Tibial artery (tissue), 4 donors: ENCODE data around the gene SLC16A10.
"Not testable (repeated sequence)": the region's sequence is repeated elsewhere in the genome, so short reads cannot be mapped to it uniquely, and the experiment has no call there.

ENCODE experiments used
- DNase-seq, 2 donors: peaks; one replicate each; pipeline ENCODE4 v3.0.0-alpha.2; 2019
- H3K27ac ChIP-seq, 2 donors: fragments of 200-600 bp; sonication (generic) in 1 of 2; 1 replicate in 1 of 2; 2 replicates in 1 of 2; pipeline ENCODE4 v1.5.1; 2018 to 2019; ENCODE audit warnings: mild to moderate bottlenecking in 1 of 2
- H3K27me3 ChIP-seq, 2 donors: fragments of 200-600 bp; sonication (generic) in 1 of 2; one replicate each; pipeline versions ENCODE4 v1.5.1 to v1.6.0; 2016 to 2019
- H3K36me3 ChIP-seq, 3 donors: fragments of 200-600 bp; sonication (generic) in 2 of 3; one replicate each; pipeline ENCODE4 v1.5.1; 2016 to 2019; ENCODE audit warnings: mild to moderate bottlenecking in 2 of 3
- H3K4me1 ChIP-seq, 4 donors: fragments of 200-600 bp; sonication (generic) in 2 of 4; 1 replicate in 3 of 4; 2 replicates in 1 of 4; pipeline ENCODE4 v1.5.1; 2016 to 2019
- H3K4me3 ChIP-seq, 2 donors: fragments of 200-600 bp; sonication (generic) in 1 of 2; 1 replicate in 1 of 2; 2 replicates in 1 of 2; pipeline ENCODE4 v1.5.1; 2018 to 2019; ENCODE audit warnings: mild to moderate bottlenecking in 2 of 2
- H3K9me3 ChIP-seq, 3 donors: fragments of 200-600 bp; sonication (generic) in 1 of 3; one replicate each; pipeline ENCODE4 v1.5.1; 2016 to 2019
- intact Hi-C: fragments of 100-400 bp; cut with DNase I; formaldehyde crosslinking; loops from one replicate; pipeline ENCODE4 v1.15.0; 2023; ENCODE audit warnings: low total_unique reads
- TF ChIP-seq, protein P1 (sequence below), 2 experiments: fragments of 200-600 bp in 1 of 2; fragments of 450-650 bp in 1 of 2; IDR thresholded peaks; one replicate each; pipeline ENCODE4 v1.5.1; 2017 to 2019; ENCODE audit warnings: antibody characterized with exemption in 2 of 2, mild to moderate bottlenecking in 1 of 2, moderate library complexity in 1 of 2

The SLC16A10 gene

DNA sequence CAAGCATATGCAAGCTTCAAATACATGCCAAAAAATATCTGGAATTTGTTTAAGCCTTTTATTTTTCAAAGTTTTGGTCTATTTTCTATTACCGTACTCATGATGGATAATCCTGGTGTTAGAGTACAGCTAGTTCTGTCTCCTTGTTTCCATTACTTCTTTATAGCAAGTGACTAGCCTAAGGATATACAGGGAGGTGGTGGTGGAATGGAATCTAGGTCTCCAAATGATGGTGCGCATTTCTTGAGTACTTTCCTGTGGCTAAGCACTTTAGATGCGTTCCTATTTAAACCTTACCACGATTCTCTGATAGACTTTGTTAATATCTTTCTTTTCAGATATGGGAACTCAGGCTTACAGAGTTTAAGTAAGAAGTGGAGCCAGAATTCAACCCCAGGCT lies 3.5 kb downstream of the SLC16A10 start:
- Histone ChIP-seq H3K4me3 (no peak overlapping the region), H3K4me1 (peaks cover 0 to 25% (median 21%) of the 10 kb centered on the region in 4 donors), H3K36me3 (no peaks in the 10 kb centered on the region), H3K9me3 (no peaks in the 10 kb centered on the region), H3K27me3 (peaks cover 0 to 23% of the 10 kb centered on the region in 2 donors), H3K27ac (no peak overlapping the region)
- TF ChIP-seq, protein P1, sequence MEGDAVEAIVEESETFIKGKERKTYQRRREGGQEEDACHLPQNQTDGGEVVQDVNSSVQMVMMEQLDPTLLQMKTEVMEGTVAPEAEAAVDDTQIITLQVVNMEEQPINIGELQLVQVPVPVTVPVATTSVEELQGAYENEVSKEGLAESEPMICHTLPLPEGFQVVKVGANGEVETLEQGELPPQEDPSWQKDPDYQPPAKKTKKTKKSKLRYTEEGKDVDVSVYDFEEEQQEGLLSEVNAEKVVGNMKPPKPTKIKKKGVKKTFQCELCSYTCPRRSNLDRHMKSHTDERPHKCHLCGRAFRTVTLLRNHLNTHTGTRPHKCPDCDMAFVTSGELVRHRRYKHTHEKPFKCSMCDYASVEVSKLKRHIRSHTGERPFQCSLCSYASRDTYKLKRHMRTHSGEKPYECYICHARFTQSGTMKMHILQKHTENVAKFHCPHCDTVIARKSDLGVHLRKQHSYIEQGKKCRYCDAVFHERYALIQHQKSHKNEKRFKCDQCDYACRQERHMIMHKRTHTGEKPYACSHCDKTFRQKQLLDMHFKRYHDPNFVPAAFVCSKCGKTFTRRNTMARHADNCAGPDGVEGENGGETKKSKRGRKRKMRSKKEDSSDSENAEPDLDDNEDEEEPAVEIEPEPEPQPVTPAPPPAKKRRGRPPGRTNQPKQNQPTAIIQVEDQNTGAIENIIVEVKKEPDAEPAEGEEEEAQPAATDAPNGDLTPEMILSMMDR (IDR thresholded peaks at IDR 0.05) = no peak
- intact Hi-C loops = no loop called here
- DNase-seq = no peak

- DNase-seq = no peak
- no peak overlapping the region for H3K27ac ChIP-seq
- peaks cover 0 to 18% (median 15%) of the 10 kb centered on the region in 4 donors for H3K4me1 ChIP-seq
- TF ChIP-seq, protein P1 (IDR thresholded peaks at IDR 0.05) = no peak
- intact Hi-C loops = no loop called here
- no peaks in the 10 kb centered on the region for H3K36me3 ChIP-seq
- no peak overlapping the region for H3K4me3 ChIP-seq
- no peaks in the 10 kb centered on the region for H3K9me3 ChIP-seq
- H3K27me3 ChIP-seq = peaks cover 0 to 15% of the 10 kb centered on the region in 2 donors
Measured at GRCh38 chr6:111091987-111092386, 4.7 kb downstream of the SLC16A10 start.

DNA sequence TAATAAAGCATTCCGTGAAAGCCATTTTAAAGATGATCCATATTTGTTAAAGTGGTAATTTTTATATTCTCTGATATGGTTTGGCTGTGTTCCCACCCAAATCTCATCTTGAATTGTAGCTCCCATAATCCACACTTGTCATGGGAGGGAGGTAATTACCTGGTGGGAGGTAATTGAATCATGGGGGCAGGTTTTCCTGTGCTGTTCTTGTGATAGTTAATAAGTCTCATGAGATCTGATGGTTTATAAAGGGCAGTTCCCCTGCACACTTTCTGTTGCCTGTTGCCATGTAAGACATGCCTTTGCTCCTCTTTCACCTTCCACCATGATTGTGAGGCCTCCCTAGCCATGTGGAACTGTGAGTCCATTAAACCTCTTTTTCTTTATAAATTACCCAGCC lies 8.2 kb downstream of the SLC16A10 start:
- DNase-seq, H3K4me3 ChIP-seq, H3K36me3 ChIP-seq, H3K9me3 ChIP-seq, H3K27me3 ChIP-seq, H3K27ac ChIP-seq, intact Hi-C loops, H3K4me1 ChIP-seq: not testable (repeated sequence)

DNA sequence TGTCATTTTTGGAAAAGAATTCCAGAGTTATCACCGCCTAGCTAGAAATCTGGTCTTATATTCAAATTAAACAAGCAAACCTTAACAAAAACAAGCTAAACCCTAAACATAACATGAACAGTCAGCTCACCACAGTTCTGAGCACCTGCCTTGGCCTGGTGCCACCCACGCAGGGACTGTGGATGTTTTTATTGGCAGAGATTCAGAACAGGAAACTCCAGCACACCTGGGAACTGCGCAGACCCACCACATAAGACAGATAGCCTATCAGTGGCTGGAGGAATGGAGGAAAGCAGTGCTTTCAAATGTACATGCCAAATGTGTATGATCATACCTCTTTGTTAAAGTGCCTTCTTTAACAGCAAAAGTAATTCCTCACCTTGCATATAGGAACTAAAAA lies 8.9 kb downstream of the SLC16A10 start:
- Histone ChIP-seq H3K4me3 (no peak overlapping the region), H3K27me3 (no peaks in the 10 kb centered on the region), H3K36me3 (no peaks in the 10 kb centered on the region), H3K4me1 (no peaks in the 10 kb centered on the region), H3K27ac (no peak overlapping the region), H3K9me3 (no peaks in the 10 kb centered on the region)
- intact Hi-C loops = no loop called here
- TF ChIP-seq, protein P1 (IDR thresholded peaks at IDR 0.05) = no peak
- no peak for DNase-seq

DNA sequence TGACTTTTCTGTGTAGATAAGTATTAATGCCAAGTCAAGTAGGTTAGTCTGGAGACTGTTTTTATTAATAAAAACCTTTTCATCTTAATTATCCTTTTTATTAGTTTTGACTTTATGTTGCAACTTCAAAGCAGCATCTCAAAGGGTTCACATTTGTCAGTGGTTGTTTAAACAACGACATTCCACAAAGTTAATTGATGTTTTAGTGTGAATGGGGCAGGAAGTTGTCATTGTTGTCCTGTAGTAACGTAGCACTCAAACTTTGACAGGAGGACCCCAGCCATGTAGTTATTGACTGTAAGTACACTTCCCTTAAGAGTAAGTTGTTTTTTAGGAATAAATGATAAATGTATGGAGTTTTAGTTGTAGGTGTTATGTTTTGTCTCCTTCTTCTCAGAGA lies 11.3 kb downstream of the SLC16A10 start:
- Histone ChIP-seq H3K27me3 (no peaks in the 10 kb centered on the region), H3K9me3 (no peaks in the 10 kb centered on the region), H3K27ac (no peak overlapping the region), H3K36me3 (no peaks in the 10 kb centered on the region), H3K4me1 (no peaks in the 10 kb centered on the region), H3K4me3 (no peak overlapping the region)
- no peak for DNase-seq
- TF ChIP-seq, protein P1 (IDR thresholded peaks at IDR 0.05) = no peak
- intact Hi-C loops = no loop called here

DNA sequence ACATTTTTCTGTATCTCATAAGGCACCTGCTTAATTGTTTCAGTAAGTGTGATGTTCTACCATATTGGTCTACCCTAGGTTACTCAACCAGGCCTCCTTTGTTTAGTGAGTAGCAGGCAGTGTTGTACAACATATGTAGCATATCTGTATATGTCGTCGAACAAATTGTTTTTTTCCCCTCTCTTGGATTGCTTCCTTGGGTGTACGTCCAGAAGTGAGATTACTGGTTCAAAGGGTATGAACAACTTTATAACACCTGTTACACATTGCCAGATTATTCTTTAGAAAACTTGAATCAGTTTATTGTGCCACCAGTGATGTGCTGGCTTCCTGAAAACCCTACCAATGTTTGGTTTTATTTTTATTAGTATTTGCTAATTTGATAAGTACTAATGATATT lies 14.7 kb downstream of the SLC16A10 start:
- intact Hi-C loops = no loop called here
- peaks cover 0 to 4% (median 0%) of the 10 kb centered on the region in 4 donors for H3K4me1 ChIP-seq

More for the DNA sequence above, 14.7 kb downstream of the SLC16A10 start:
- Histone ChIP-seq H3K9me3 (no peaks in the 10 kb centered on the region), H3K36me3 (no peaks in the 10 kb centered on the region), H3K4me3 (no peak overlapping the region), H3K27me3 (no peaks in the 10 kb centered on the region), H3K27ac (no peak overlapping the region)
- DNase-seq = no peak
- TF ChIP-seq, protein P1 (IDR thresholded peaks at IDR 0.05) = no peak
